ENCODE results near the gene SLCO1B1.
"Not testable (repeated sequence)": the region's sequence is repeated elsewhere in the genome, so short reads cannot be mapped to it uniquely, and the experiment has no call there.

DNA sequence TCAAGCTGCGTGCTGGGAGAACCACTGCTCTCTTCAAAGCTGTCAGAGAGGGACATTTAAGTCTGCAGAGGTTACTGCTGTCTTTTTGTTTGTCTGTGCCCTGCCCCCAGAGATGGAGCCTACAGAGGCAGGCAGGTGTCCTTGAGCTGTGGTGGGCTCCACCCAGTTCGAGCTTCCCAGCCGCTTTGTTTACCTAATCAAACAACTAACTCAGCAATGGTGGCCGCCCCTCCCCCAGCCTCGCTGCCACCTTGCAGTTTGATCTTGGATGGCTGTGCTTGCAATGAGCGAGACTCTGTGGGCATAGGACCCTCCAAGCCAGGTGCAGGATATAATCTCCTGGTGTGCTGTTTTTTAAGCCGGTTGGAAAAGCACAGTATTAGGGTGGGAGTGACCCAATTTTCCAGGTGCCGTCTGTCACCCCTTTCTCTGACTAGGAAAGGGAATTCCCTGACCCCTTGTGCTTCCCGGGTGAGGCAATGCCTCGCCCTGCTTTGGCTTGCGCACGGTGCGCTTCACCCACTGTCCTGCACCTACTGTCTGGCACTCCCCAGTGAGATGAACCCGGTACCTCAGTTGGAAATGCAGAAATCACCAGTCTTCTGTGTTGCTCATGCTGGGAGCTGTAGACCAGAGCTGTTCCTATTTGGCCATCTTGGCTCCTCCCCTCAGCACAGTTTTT is 6.5 kb downstream of the SLCO1B1 start:
- TF ChIP-seq, protein P1, sequence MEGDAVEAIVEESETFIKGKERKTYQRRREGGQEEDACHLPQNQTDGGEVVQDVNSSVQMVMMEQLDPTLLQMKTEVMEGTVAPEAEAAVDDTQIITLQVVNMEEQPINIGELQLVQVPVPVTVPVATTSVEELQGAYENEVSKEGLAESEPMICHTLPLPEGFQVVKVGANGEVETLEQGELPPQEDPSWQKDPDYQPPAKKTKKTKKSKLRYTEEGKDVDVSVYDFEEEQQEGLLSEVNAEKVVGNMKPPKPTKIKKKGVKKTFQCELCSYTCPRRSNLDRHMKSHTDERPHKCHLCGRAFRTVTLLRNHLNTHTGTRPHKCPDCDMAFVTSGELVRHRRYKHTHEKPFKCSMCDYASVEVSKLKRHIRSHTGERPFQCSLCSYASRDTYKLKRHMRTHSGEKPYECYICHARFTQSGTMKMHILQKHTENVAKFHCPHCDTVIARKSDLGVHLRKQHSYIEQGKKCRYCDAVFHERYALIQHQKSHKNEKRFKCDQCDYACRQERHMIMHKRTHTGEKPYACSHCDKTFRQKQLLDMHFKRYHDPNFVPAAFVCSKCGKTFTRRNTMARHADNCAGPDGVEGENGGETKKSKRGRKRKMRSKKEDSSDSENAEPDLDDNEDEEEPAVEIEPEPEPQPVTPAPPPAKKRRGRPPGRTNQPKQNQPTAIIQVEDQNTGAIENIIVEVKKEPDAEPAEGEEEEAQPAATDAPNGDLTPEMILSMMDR (conservative IDR thresholded peaks at IDR 0.05 in 1 of 2, IDR thresholded peaks at IDR 0.05 in 1 of 2; ENCODE audit: extremely low read depth in 1 of 2, insufficient read depth in 1 of 2, low read depth in 1 of 2, low read length in 2 of 2): not testable (repeated sequence)
- not testable (repeated sequence) for TF ChIP-seq EZH2 (IDR thresholded peaks at IDR 0.05; ENCODE audit: borderline replicate concordance, low read length)
